HG03571 (cell line): ENCODE results near the gene DLL3.
"Not testable (repeated sequence)": the region's sequence is repeated elsewhere in the genome, so short reads cannot be mapped to it uniquely, and the experiment has no call there.

Experiments used
- ATAC-seq: cut with Tn5 transposase; IDR thresholded peaks from one replicate; pipeline ENCODE4 v1.9.1; 2021; ENCODE audit not compliant: unreplicated experiment

The DLL3 gene

GRCh38 chr19:39498798-39499642 lies at the start of gene DLL3:
DLL3 (plus strand) TSS chr19:39498947; CDS start chr19:39498975, 28 bp downstream.
- no peak for ATAC-seq

- no peak for ATAC-seq
Measured at GRCh38 chr19:39449116-39449797, 49.5 kb upstream of the DLL3 start.

- not testable (repeated sequence) for ATAC-seq
Measured at GRCh38 chr19:39451257-39451656, 47.5 kb upstream of the DLL3 start.

- no peak for ATAC-seq
Measured at GRCh38 chr19:39463403-39463802, 35.3 kb upstream of the DLL3 start.

DNA sequence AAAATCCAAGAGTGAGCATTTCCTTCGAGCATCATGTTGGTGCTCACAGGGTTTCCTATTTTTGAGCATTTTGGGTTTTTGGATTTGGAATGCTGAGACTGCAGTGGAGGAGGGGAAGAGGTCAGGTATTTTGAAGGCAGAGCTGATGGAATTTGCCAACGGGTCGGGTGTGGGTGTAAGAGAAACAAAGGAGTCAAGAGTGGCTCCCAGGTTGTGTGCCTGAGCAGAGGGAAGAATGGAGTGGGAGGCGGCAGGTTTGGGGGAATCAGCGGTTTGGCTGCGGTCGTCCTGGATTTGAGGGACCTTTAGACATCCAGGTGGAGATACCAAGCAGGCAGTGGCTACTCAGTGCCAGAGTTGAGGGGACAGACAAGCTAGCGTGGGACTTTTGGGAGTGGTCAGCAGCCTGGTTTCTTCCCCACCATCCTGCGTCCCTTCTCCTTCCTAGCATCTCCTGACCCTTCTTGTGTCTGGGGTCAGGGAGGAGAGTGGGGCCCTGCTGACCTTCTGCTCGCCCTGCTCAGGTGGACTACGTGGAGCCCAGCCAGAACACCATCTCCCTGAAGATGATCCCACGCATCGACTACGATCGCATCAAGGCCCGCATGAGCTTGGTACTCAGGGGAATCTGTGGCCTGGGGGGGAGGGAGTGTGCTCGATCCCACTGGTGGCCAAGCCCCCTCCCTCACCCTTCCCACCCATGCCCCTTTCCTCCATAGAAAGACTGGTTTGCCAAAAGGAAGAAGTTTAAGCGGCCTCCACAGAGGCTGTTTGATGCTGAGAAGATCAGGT lies 32.6 kb upstream of the DLL3 start:
- ATAC-seq: no peak

DNA sequence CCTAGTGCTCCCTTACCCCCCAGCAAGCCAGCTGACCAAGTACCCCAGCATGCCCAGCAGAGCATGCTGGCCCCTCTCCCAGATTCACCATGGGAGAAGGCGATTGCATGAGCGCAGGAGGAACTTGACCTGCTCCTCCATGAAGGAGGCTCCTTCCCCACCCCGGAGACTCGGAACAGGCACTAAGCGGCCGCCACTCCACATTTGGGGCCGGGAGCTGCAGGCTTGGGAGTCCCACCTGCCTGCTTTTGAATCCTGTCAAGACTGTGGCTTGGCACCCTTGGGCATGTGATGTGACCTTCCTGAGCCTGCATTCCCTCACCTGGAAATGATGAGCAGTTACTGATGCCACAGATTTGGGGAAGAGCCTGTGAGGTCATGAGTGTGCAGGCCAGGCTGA lies 30.8 kb upstream of the DLL3 start:
- no peak for ATAC-seq

DNA sequence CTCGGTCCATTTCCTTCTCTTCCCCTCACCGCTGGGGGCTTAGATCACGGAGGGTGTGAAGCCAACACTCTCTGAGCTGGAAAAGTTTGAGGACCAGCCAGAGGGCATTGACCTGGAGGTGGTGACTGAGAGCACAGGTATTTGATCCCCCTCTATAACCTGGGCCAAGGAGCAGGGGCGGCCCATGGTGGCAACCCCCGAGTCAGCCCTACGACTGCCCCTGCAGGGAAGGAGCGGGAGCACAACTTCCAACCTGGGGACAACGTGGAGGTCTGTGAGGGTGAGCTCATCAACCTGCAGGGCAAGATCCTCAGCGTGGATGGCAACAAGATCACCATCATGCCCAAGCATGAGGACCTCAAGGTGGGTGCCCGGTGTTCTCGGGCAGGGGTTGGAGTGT lies 29.7 kb upstream of the DLL3 start:
- no peak for ATAC-seq

- ATAC-seq: no peak
Measured at GRCh38 chr19:39469567-39469966, 29.2 kb upstream of the DLL3 start.

DNA sequence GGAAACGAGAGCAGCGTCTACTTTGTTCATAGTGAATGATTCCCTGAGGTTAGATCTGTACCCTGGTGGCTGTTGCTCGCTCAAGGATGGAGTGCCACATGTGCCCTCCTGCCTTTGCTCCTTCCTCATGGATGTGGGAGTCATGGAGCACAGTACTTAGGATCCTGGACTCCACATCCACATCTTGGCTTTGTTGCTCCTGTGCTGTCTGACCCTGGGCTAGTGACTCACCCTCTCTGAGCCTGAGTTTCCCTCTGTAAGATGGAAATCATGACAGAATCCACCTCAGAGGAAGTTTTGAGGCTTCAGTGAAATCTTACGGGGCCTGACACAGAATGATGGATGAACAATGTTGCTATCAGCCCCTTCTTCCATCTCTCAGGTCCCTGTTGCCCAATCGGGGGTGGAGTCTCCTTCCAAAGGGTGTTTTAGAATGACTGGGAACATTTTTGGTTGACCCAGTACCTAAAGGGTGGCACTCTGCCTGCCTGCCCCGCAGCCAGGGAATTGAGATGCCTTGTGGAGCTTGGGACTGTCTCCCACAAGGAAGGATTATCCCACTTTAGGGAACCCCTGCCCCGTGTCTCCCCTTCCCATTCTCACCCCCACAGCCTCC lies 27.9 kb upstream of the DLL3 start:
- ATAC-seq: no peak

DNA sequence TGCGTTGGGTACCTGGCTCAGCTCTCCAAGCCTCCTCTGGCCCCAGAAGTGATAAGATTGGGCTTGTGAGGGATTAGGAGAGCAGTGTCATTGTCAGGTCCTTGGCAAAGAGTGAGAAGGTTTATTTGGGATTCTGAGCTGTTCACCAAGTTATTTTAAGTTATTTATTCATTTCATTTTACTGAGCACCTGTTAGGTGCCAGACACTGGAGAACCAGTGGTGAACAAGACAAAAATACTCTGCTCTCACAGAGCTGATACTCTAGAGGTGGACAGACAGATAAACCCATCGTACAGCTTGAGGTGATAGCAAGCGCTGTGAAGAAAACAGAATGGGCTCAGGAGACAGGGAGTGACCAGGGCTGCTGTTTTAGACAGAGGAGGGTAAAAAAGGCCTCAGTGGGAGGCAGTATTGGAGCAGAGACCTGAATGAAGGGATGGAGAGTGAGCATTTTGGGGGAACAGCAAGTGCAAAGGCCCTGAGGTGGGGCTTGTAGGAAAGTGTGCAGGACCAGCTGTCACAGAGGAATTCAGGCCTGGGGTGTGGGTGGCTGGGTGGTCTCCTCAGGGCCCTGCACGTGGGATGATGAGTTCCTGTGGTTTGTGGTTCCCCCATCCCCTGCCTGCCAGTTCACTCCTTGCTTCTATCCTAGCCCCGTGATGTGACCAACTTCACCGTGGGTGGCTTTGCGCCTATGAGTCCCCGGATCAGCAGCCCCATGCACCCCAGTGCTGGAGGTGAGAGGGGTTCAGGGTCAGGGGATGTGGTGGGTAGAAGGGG lies 26.8 kb upstream of the DLL3 start:
- ATAC-seq: no peak

DNA sequence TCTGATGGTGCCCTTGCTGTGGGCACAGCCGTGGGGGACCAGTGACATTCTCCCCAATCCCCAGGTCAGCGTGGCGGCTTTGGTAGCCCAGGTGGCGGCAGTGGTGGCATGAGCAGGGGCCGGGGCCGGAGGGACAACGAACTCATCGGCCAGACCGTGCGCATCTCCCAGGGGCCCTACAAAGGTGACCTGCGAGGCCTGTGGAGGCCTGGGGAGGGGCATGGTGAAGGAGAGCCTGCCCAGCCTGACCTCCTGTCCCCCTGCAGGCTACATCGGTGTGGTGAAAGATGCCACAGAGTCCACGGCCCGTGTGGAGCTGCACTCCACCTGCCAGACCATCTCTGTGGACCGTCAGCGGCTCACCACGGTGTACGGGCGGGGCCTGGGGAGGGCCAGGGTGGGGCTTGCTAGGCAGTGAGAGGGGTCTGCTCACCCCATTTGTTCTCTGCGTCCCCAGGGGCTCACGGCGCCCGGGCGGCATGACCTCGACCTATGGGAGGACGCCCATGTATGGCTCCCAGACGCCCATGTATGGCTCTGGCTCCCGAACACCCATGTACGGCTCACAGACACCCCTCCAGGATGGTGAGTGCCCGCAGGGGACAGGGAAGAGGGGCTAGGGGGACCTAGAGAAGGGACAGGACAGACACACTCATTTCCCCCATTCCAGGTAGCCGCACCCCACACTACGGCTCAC lies 25.9 kb upstream of the DLL3 start:
- ATAC-seq: no peak

DNA sequence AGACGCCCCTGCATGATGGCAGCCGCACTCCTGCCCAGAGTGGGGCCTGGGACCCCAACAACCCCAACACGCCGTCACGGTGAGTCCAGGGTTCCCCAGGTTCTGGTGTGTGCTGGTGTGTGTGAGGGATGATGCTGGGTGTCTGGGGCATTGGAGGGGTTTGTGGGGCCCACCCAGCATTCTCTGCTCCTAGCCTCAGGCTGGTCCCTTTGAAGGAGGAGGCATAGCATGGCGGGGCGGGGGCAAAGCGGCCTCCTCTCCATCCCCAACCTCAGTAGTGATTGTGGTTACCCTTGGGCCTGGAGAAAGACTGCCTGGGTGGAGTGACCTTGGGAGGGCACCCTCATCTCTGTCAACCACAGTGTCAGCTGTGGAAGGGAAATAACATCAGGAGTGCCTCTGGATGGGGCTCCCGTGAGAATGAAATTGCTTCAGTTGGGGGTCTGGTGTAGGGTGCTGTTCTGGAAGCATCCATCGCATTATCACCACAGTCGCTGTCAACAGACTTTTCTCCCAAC lies 25.2 kb upstream of the DLL3 start:
- ATAC-seq: no peak

DNA sequence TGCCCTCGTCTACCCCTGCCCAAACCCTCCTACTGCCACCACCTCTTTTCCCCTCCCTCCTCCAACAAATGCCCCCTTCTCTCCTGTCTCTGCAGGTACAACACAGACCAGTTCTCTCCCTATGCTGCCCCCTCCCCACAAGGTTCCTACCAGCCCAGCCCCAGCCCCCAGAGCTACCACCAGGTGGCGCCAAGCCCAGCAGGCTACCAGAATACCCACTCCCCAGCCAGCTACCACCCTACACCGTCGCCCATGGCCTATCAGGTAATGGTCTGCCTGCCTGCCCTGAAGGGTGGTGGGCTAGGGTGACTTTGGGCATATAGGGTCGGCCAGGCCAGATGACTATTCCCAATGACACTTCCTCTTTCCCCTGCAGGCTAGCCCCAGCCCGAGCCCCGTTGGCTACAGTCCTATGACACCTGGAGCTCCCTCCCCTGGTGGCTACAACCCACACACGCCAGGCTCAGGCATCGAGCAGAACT lies 24.6 kb upstream of the DLL3 start:
- ATAC-seq: no peak

DNA sequence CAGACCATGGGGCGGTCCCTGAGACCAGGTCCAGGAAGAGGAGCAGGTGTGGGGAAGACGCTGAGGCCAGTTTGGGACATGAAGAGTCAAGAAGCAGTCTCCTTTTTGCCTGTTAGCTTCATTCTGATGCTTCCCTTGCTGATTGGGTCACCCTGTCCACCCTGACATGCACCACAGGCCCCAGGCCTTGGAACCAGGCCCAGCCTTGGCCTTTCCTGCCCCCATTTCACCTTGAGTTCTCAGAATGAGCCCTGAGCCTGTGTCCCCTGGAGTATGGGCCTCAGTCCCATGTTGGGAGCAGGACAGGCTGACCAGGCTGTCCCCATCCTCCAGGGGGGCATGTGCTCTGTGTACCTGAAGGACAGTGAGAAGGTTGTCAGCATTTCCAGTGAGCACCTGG lies 23.0 kb upstream of the DLL3 start:
- ATAC-seq: no peak

- not testable (repeated sequence) for ATAC-seq
Measured at GRCh38 chr19:39479319-39479801, 19.4 kb upstream of the DLL3 start.

DNA sequence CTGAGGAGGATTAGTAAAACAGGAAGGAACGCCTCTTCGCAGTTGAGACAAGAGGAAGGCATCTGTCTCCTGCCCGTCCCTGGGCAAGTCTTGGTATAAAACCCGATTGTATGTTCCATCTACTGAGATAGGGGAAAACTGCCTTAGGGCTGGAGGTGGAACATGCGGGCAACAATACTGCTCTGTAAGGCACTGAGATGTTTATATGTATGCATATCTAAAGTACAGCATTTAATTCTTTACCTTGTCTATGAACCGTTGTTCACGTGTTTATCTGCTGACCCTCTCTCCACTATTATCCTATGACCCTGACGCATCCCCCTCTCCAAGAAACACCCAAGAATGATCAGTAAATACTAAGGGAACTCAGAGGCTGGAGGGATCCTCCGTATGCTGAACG lies 18.8 kb upstream of the DLL3 start:
- no peak for ATAC-seq

GRCh38 chr19:39480337-39481228 lies 18.2 kb upstream of the DLL3 start, which contains the start of gene TIMM50:
TIMM50 (plus strand) TSS chr19:39480838; CDS start chr19:39480854, 16 bp downstream.
- peak; percentile 81 for ATAC-seq

GRCh38 chr19:39481229-39481545 lies 17.6 kb upstream of the DLL3 start:
- no peak for ATAC-seq
